Bronchial epithelial cell (primary cell): Measurements from ENCODE around the gene DIRAS2. TPM values are rescaled to one million over a fixed set of nuclear protein-coding genes. Genes with fewer than 3 reads are reported as not detected.

Experiments
- DNase-seq: peaks from one replicate; pipeline ENCODE4 v3.0.0-alpha.2; 2010; ENCODE audit warnings: low read depth
- FAIRE-seq: peaks from 2 replicates; lab custom pipeline; 2011; peaks lifted over from hg19 to GRCh38; lab: Jason Lieb, UNC
- H3K27me3 ChIP-seq: 2 replicates; pipeline ENCODE4 v1.5.1; 2011; ENCODE audit warnings: low read length; ENCODE audit not compliant: control insufficient read depth, insufficient read depth
- H3K36me3 ChIP-seq: 2 replicates; pipeline ENCODE4 v1.5.1; 2011; ENCODE audit warnings: low read length; ENCODE audit not compliant: control insufficient read depth, insufficient read depth
- H3K4me3 ChIP-seq: 2 replicates; pipeline ENCODE4 v1.5.1; 2011; ENCODE audit warnings: mild to moderate bottlenecking, low read depth, low read length, control low read depth
- CTCF ChIP-seq: IDR thresholded peaks from 2 replicates; pipeline ENCODE4 v1.5.1; 2011; ENCODE audit warnings: mild to moderate bottlenecking, moderate library complexity, low read length, control low read depth, inconsistent platforms; ENCODE audit not compliant: insufficient read depth, severe bottlenecking
- total RNA-seq: library from RNA; depleted of rRNA; stranded (reverse); fragments of >200 nt; gene quantifications from 2 replicates; pipeline ENCODE4 v1.2.1, GENCODE V29; 2014

DIRAS2 gene
- total RNA-seq, 1 donor from 2014 or later, result under 0.01 TPM

- Histone ChIP-seq H3K36me3 (no peaks in the 10 kb centered on the region), H3K4me3 (no peak overlapping the region), H3K27me3 (no peaks in the 10 kb centered on the region)
- FAIRE-seq (no peak), DNase-seq (no peak)
- no peak for TF ChIP-seq CTCF
These were observed 49.0 kb downstream of the DIRAS2 start for GRCh38 chr9:90593646-90594045.

- Histone ChIP-seq H3K4me3 (no peak overlapping the region), H3K27me3 (no peaks in the 10 kb centered on the region), H3K36me3 (no peaks in the 10 kb centered on the region)
- no peak for TF ChIP-seq CTCF
- FAIRE-seq (no peak), DNase-seq (no peak)
These were observed 62.0 kb downstream of the DIRAS2 start for GRCh38 chr9:90580576-90580975.

- no peaks in the 10 kb centered on the region for H3K27me3 ChIP-seq
- DNase-seq (no peak), FAIRE-seq (peak; percentile 64)
- no peaks in the 10 kb centered on the region for H3K36me3 ChIP-seq
- no peak for TF ChIP-seq CTCF
- H3K4me3 ChIP-seq, result no peak overlapping the region
These were observed 63.4 kb downstream of the DIRAS2 start for GRCh38 chr9:90579181-90579580.

- DNase-seq (peak; percentile 1), FAIRE-seq (no peak)
- H3K36me3 ChIP-seq, result no peaks in the 10 kb centered on the region
- H3K27me3 ChIP-seq, result no peaks in the 10 kb centered on the region
- no peak for TF ChIP-seq CTCF
- no peak overlapping the region for H3K4me3 ChIP-seq
These were observed 64.4 kb downstream of the DIRAS2 start for GRCh38 chr9:90578126-90578815.

- Histone ChIP-seq H3K27me3 (peaks cover 2% of the 10 kb centered on the region), H3K36me3 (no peaks in the 10 kb centered on the region), H3K4me3 (no peak overlapping the region)
- DNase-seq, result no peak
- no peak for FAIRE-seq
- TF ChIP-seq CTCF, result no peak
These were observed 73.1 kb downstream of the DIRAS2 start for GRCh38 chr9:90569511-90569910.

GRCh38 chr9:90568667-90569066, 74.0 kb downstream of the DIRAS2 start:
- DNase-seq (no peak), FAIRE-seq (no peak)
- no peak overlapping the region for H3K4me3 ChIP-seq
- TF ChIP-seq CTCF, result no peak
- H3K27me3 ChIP-seq, result peaks cover 2% of the 10 kb centered on the region
- no peaks in the 10 kb centered on the region for H3K36me3 ChIP-seq
